ENCODE data around the gene ABLIM3. TPM values are rescaled to one million over a fixed set of nuclear protein-coding genes. Genes with fewer than 3 reads are reported as not detected.

ABLIM3 gene
- polyA plus RNA-seq, 1 donor (not counting 4 experiments of a cell fraction or from before 2014, with no cell fraction given): 7.9 TPM

DNA sequence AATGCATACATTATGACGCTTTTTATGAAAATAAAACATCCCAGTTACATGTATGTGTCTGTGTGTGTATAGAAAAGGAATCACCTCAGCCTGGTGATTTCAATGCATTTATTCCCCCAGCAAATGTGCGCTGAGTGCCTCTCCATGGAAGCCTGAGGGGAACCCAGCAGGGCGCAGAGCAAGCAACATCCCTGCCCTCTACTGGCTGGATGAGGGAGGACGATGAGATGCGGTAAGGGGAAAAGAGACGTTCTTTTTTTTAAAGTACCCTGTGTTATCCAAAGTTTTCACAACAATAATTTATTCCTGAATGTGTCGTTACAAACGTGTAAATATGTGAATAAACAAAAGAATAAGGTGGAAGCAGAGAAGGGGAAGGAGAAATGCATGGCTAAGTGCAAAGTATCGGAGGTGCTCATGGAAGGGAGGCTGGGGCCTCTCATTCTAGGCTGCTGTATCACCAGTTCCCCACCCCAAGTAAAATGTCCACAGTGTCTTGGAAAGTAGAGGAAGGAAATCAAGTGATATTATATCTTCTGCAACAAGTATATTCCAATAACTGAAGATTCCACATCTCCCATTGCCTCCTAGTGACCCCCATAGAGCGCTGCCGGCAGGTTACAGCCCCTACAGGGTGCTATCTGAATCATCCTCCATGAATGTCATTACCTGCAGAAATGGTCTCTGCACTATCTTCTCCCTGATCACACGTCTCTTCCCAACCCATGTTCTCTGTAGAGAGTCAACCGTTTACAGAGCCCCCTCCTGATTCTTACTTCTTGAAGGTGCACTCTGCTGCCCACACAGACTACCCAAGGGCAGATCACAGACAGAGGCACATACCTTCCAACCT is 13.0 kb upstream of the ABLIM3 start:
- Histone ChIP-seq H4K20me1 (ENCODE audit: control insufficient read depth, extremely low read depth, insufficient read depth, low read length) (no peaks in the 10 kb centered on the region), H3K27me3 (ENCODE audit: control insufficient read depth, extremely low read depth, insufficient read depth, low read length) (no peaks in the 10 kb centered on the region), H3K4me2 (ENCODE audit: control insufficient read depth, extremely low read depth, insufficient read depth, low read depth, low read length) (peak overlapping the region; percentile 9), H2AFZ (ENCODE audit: control insufficient read depth, low read length) (no peak overlapping the region), H3K9me3 (ENCODE audit: control insufficient read depth, low read depth, low read length) (no peaks in the 10 kb centered on the region), H3K9ac (ENCODE audit: control insufficient read depth, extremely low read depth, insufficient read depth, low read length) (no peak overlapping the region), H3K4me3 (ENCODE audit: control insufficient read depth in 2 of 3, extremely low read depth in 1 of 3, insufficient read depth in 2 of 3, low read depth in 1 of 3, low read length in 3 of 3) (no peak overlapping the region), H3K4me1 (ENCODE audit: control insufficient read depth, extremely low read depth, insufficient read depth, low read length) (peaks cover 49% of the 10 kb centered on the region), H3K79me2 (ENCODE audit: control insufficient read depth, insufficient read depth, low read length) (no peaks in the 10 kb centered on the region), H3K36me3 (ENCODE audit: control insufficient read depth in 2 of 2, extremely low read depth in 1 of 2, insufficient read depth in 2 of 2, low read length in 2 of 2) (no peaks in the 10 kb centered on the region), H3K27ac (ENCODE audit: control insufficient read depth, insufficient read depth, low read length) (no peak overlapping the region), H3K9me1 (ENCODE audit: control insufficient read depth, extremely low read depth, insufficient read depth, low read length) (no peaks in the 10 kb centered on the region)
- peak; percentile 77 for FAIRE-seq
- DNase-seq (ENCODE audit: low read depth, low spot score): no peak
- dilution Hi-C loops (cut with MboI; ENCODE audit: extremely low pct_ligation_motif_present, low sequenced_read_pairs): no loop called here
- no peak for TF ChIP-seq EZH2 (IDR thresholded peaks at IDR 0.05; ENCODE audit: low read length)
- TF ChIP-seq, protein P1, sequence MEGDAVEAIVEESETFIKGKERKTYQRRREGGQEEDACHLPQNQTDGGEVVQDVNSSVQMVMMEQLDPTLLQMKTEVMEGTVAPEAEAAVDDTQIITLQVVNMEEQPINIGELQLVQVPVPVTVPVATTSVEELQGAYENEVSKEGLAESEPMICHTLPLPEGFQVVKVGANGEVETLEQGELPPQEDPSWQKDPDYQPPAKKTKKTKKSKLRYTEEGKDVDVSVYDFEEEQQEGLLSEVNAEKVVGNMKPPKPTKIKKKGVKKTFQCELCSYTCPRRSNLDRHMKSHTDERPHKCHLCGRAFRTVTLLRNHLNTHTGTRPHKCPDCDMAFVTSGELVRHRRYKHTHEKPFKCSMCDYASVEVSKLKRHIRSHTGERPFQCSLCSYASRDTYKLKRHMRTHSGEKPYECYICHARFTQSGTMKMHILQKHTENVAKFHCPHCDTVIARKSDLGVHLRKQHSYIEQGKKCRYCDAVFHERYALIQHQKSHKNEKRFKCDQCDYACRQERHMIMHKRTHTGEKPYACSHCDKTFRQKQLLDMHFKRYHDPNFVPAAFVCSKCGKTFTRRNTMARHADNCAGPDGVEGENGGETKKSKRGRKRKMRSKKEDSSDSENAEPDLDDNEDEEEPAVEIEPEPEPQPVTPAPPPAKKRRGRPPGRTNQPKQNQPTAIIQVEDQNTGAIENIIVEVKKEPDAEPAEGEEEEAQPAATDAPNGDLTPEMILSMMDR (optimal IDR thresholded peaks at IDR 0.05 in 1 of 3, IDR thresholded peaks at IDR 0.05 in 1 of 3, conservative IDR thresholded peaks at IDR 0.05 in 1 of 3; ENCODE audit: extremely low read depth in 1 of 3, insufficient read depth in 2 of 3, low read length in 3 of 3): peak; percentile 83 to 91 (median 85)

DNA sequence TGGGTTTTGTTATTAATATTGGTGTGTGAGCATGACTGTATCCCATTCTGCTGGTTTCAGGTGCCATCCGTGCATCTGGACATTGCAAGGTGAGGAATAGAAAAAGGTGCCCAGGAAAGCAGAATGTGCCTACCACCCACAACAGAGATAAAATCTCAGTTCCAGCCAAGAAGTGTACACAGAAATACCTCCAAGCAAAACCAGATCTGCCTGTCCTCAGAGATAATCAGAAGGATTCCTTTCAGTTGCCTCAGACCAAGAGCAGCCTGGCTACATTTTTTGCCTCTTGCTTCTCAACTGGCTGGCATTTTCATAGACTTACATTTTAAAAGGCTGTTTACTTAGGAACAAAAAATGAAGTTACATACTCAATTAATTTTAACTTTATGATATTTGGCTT is 12.1 kb upstream of the ABLIM3 start:
- no peaks in the 10 kb centered on the region for H3K36me3 ChIP-seq (ENCODE audit: control insufficient read depth in 2 of 2, extremely low read depth in 1 of 2, insufficient read depth in 2 of 2, low read length in 2 of 2)
- no peaks in the 10 kb centered on the region for H4K20me1 ChIP-seq (ENCODE audit: control insufficient read depth, extremely low read depth, insufficient read depth, low read length)
- FAIRE-seq (peak; percentile 74), DNase-seq (ENCODE audit: low read depth, low spot score) (no peak)
- no peak overlapping the region for H3K4me3 ChIP-seq (ENCODE audit: control insufficient read depth in 2 of 3, extremely low read depth in 1 of 3, insufficient read depth in 2 of 3, low read depth in 1 of 3, low read length in 3 of 3)
- H3K4me1 ChIP-seq (ENCODE audit: control insufficient read depth, extremely low read depth, insufficient read depth, low read length): peaks cover 54% of the 10 kb centered on the region
- no peaks in the 10 kb centered on the region for H3K27me3 ChIP-seq (ENCODE audit: control insufficient read depth, extremely low read depth, insufficient read depth, low read length)
- dilution Hi-C loops (cut with MboI; ENCODE audit: extremely low pct_ligation_motif_present, low sequenced_read_pairs): no loop called here
- no peak for TF ChIP-seq EZH2 (IDR thresholded peaks at IDR 0.05; ENCODE audit: low read length)
- TF ChIP-seq, protein P1 (optimal IDR thresholded peaks at IDR 0.05 in 1 of 3, IDR thresholded peaks at IDR 0.05 in 1 of 3, conservative IDR thresholded peaks at IDR 0.05 in 1 of 3; ENCODE audit: extremely low read depth in 1 of 3, insufficient read depth in 2 of 3, low read length in 3 of 3): no peak
- H3K9me1 ChIP-seq (ENCODE audit: control insufficient read depth, extremely low read depth, insufficient read depth, low read length): no peaks in the 10 kb centered on the region
- no peak overlapping the region for H2AFZ ChIP-seq (ENCODE audit: control insufficient read depth, low read length)
- no peak overlapping the region for H3K27ac ChIP-seq (ENCODE audit: control insufficient read depth, insufficient read depth, low read length)
- H3K9ac ChIP-seq (ENCODE audit: control insufficient read depth, extremely low read depth, insufficient read depth, low read length): no peak overlapping the region
- H3K9me3 ChIP-seq (ENCODE audit: control insufficient read depth, low read depth, low read length): no peaks in the 10 kb centered on the region
- H3K79me2 ChIP-seq (ENCODE audit: control insufficient read depth, insufficient read depth, low read length): no peaks in the 10 kb centered on the region
- H3K4me2 ChIP-seq (ENCODE audit: control insufficient read depth, extremely low read depth, insufficient read depth, low read depth, low read length): peak overlapping the region; percentile 22
